HG03432 (cell line): ENCODE measurements around the gene PTAR1.
"Not testable (repeated sequence)": the region's sequence is repeated elsewhere in the genome, so short reads cannot be mapped to it uniquely, and the experiment has no call there.

Experiments
- ATAC-seq: cut with Tn5 transposase; IDR thresholded peaks from one replicate; pipeline ENCODE4 v1.9.1; 2021; ENCODE audit warnings: mild to moderate bottlenecking, moderate library complexity; ENCODE audit not compliant: unreplicated experiment

Gene PTAR1

GRCh38 chr9:69759421-69760277, at the start of gene PTAR1:
PTAR1 (minus strand) TSS chr9:69760011; CDS start chr9:69759938, 73 bp downstream.
- peak; percentile 91 for ATAC-seq

- no peak for ATAC-seq
Observed at GRCh38 chr9:69809304-69809863, 49.6 kb upstream of the PTAR1 start.

- ATAC-seq: no peak
Observed at GRCh38 chr9:69806627-69807026, 46.8 kb upstream of the PTAR1 start.

GRCh38 chr9:69805962-69806515, 46.2 kb upstream of the PTAR1 start:
- no peak for ATAC-seq

- ATAC-seq: no peak
Observed at GRCh38 chr9:69801989-69802388, 42.2 kb upstream of the PTAR1 start.

GRCh38 chr9:69800027-69800426, 40.2 kb upstream of the PTAR1 start:
- ATAC-seq: not testable (repeated sequence)

- ATAC-seq: not testable (repeated sequence)
Observed at GRCh38 chr9:69799521-69799920, 39.7 kb upstream of the PTAR1 start.

- ATAC-seq: no peak
Observed at GRCh38 chr9:69798744-69799143, 38.9 kb upstream of the PTAR1 start.

GRCh38 chr9:69797675-69798074, 37.9 kb upstream of the PTAR1 start:
- ATAC-seq: no peak

GRCh38 chr9:69794356-69794755, 34.5 kb upstream of the PTAR1 start:
- ATAC-seq: no peak

GRCh38 chr9:69785757-69786156, 25.9 kb upstream of the PTAR1 start:
- no peak for ATAC-seq

GRCh38 chr9:69773258-69773657, 13.4 kb upstream of the PTAR1 start:
- ATAC-seq: no peak

GRCh38 chr9:69771775-69772418, 12.1 kb upstream of the PTAR1 start:
- ATAC-seq: no peak

GRCh38 chr9:69768716-69769115, 8.9 kb upstream of the PTAR1 start:
- no peak for ATAC-seq

GRCh38 chr9:69768101-69768500, 8.3 kb upstream of the PTAR1 start:
- no peak for ATAC-seq

GRCh38 chr9:69763862-69764261, 4.1 kb upstream of the PTAR1 start:
- not testable (repeated sequence) for ATAC-seq

- no peak for ATAC-seq
Observed at GRCh38 chr9:69762527-69762926, 2.7 kb upstream of the PTAR1 start.

- ATAC-seq: no peak
Observed at GRCh38 chr9:69760278-69760610, 433 bp upstream of the PTAR1 start.

- peak; percentile 1 for ATAC-seq
Observed at GRCh38 chr9:69759021-69759420, 790 bp downstream of the PTAR1 start.

GRCh38 chr9:69757996-69758675, 1.7 kb downstream of the PTAR1 start:
- ATAC-seq: no peak

- no peak for ATAC-seq
Observed at GRCh38 chr9:69755205-69755604, 4.6 kb downstream of the PTAR1 start.
